Heart left ventricle (tissue), 16 donors: Measurements from ENCODE around the gene LYPLA2. TPM values are rescaled to one million over a fixed set of nuclear protein-coding genes. Genes with fewer than 3 reads are reported as not detected.

Experiments
- ATAC-seq, 4 donors: fragments of 200-7000 bp; cut with Tn5 transposase; one replicate each; pipeline ENCODE4 v1.9.1; 2020 to 2022; ENCODE audit warnings: moderate library complexity in 4 of 4, mild to moderate bottlenecking in 3 of 4, moderate number of reproducible peaks in 1 of 4
- DNase-seq, 5 donors: peaks; one replicate each; pipeline ENCODE4 v3.0.0-alpha.2; 2020
- H3K27ac ChIP-seq, 12 donors: fragments of 200-600 bp; sonication (generic) in 4 of 12; one replicate each; pipeline versions ENCODE4 v1.5.0 to v1.8.0; 2016 to 2022; ENCODE audit warnings: mild to moderate bottlenecking in 2 of 12
- H3K27me3 ChIP-seq, 9 donors: fragments of 200-600 bp; sonication (generic) in 2 of 9; one replicate each; pipeline versions ENCODE4 v1.5.1 to v1.8.0; 2016 to 2022; ENCODE audit warnings: mild to moderate bottlenecking in 3 of 9
- H3K36me3 ChIP-seq, 9 donors: fragments of 200-600 bp; sonication (generic) in 2 of 9; one replicate each; pipeline versions ENCODE4 v1.5.0 to v1.8.0; 2018 to 2022; ENCODE audit warnings: mild to moderate bottlenecking in 2 of 9
- H3K4me1 ChIP-seq, 12 donors: fragments of 200-600 bp; sonication (generic) in 4 of 12; one replicate each; pipeline versions ENCODE4 v1.5.0 to v1.8.0; 2016 to 2022; ENCODE audit warnings: mild to moderate bottlenecking in 3 of 12
- H3K4me3 ChIP-seq, 12 donors: fragments of 200-600 bp; sonication (generic) in 4 of 12; one replicate each; pipeline versions ENCODE4 v1.5.0 to v1.8.0; 2017 to 2022; ENCODE audit warnings: mild to moderate bottlenecking in 9 of 12, moderate library complexity in 4 of 12
- H3K9me3 ChIP-seq, 12 donors: fragments of 200-600 bp; sonication (generic) in 4 of 12; one replicate each; pipeline versions ENCODE4 v1.5.0 to v1.8.0; 2016 to 2022; ENCODE audit warnings: mild to moderate bottlenecking in 1 of 12
- CTCF ChIP-seq, 12 donors: fragments of 200-600 bp; sonication (generic) in 4 of 12; IDR thresholded peaks; one replicate each; pipeline versions ENCODE4 v1.5.0 to v1.8.0; 2018 to 2022; ENCODE audit warnings: antibody characterized with exemption in 12 of 12, mild to moderate bottlenecking in 5 of 12
- POLR2A ChIP-seq, 2 donors: fragments of 450-650 bp; IDR thresholded peaks; one replicate each; pipeline ENCODE4 v1.6.1; 2017; ENCODE audit warnings: antibody characterized with exemption in 2 of 2, mild to moderate bottlenecking in 2 of 2, moderate library complexity in 2 of 2
- WGBS, 4 donors: extraction: QIAGEN DNeasy Blood & Tissue Kit in 2 of 4; methylation state at CpG; one replicate each; pipeline versions ENCODE4 v1.1.5 to v1.1.7; 2013 to 2018; 5-methylcytosine and 5-hydroxymethylcytosine counted together
- intact Hi-C, 10 donors: fragments of 100-400 bp; cut with DNase I; formaldehyde crosslinking; loops; one replicate each; pipeline versions ENCODE4 v1.11.1 to v1.14.2; 2022
- polyA plus RNA-seq, 2 donors: library from polyadenylated mRNA; stranded (reverse); fragments of 200-250 nt; gene quantifications; one replicate each; pipeline ENCODE4 v1.2.3, GENCODE V29; 2013
- total RNA-seq, 9 donors: library from RNA; depleted of rRNA in 2 of 9; stranded (reverse); fragments of >200 nt in 2 of 9; fragmentation: NEBNext Ultra II Directional in 3 of 9; extraction: Animal tissue kit (Norgen Biotek cat#: 25700) in 3 of 9; gene quantifications; one replicate each; pipeline versions ENCODE4 v1.1.0 to v1.2.4, GENCODE V29; 2016 to 2023
- donor health status: ischemic (EF 13 %, LVEDD 7.1; RV severe dilation, severe dysfunction).
- donor health status: healthy with polysubstance abuse.
- donor health status: DM: no; HTN: yes; CAD: no.
- donor health status: DM: no; HTN: no; CAD: no.
- donor health status: ischemic (EF 25% LVEDD 6.9; RV normal size, moderate dysfunction).
- donor health status: ischemic (EF 25% LVEDD 5.7; RV mildly dilated, moderate dysfunction).
- donor health status: healthy.
- donor health status: DM: yes; HTN: yes; CAD: no.
- donor health status: ischemic (EF 35%, LVEDD 5.7; RV mildly dilated, moderate dysfunction).
- donor health status: nonischemic (EF 11% LVEDD 7.7; RV severe dilation, severe dysfunction).
- donor health status: DM: yes; HTN: yes; CAD: no.
- donor health status: PGD.
- donor health status: ischemic (EF 29% LVEDD 5.4; RV normal size, mild dysfunction).
- donor health status: nonischemic (EF 23%, LVEDD 6.1; RV moderate dilation, normal function).

LYPLA2 gene
- total and polyA plus RNA-seq, 11 donors = 22.2 to 63.3 (median 29.5) TPM

GRCh38 chr1:23843644-23844043, 52.7 kb downstream of the LYPLA2 start:
- Histone ChIP-seq H3K27me3 (no peaks in the 10 kb centered on the region), H3K4me3 (no peak overlapping the region), H3K36me3 (peaks cover 0 to 50% (median 38%) of the 10 kb centered on the region in 9 donors), H3K4me1 (peaks cover 0 to 6% (median 3%) of the 10 kb centered on the region in 12 donors), H3K9me3 (peaks cover 0 to 8% (median 0%) of the 10 kb centered on the region in 12 donors), H3K27ac (no peak overlapping the region)
- intact Hi-C loops = no loop called here
- no peak for ATAC-seq
- 88 to 96% (median 94%) methylated on average over 5 of the region's 5 CpGs for WGBS, 4 donors
- DNase-seq = no peak
- TF ChIP-seq POLR2A (IDR thresholded peaks at IDR 0.05) = no peak
- TF ChIP-seq CTCF (IDR thresholded peaks at IDR 0.05) = no peak

Other genes starting within 250 kb of the LYPLA2 start
- 100 to 1,000 TPM in 3 of 9 donors, 10 to 100 TPM in 6; 57.5 to 185 (median 91.0) TPM for gene ID3, start 231.6 kb upstream of the LYPLA2 start, total RNA-seq
- gene ID3, start 231.6 kb upstream of the LYPLA2 start, polyA plus RNA-seq = 100 to 1,000 TPM in 1 of 2 donors, 10 to 100 TPM in 1; 55.3 to 153 TPM
- 100 to 1,000 TPM; 341 to 789 (median 680) TPM for gene RPL11, start 99.3 kb upstream of the LYPLA2 start, total RNA-seq
- gene RPL11, start 99.3 kb upstream of the LYPLA2 start, polyA plus RNA-seq = 1,000 to 10,000 TPM; 1,580 to 2,009 TPM
- 10 to 100 TPM; 28.9 to 45.8 (median 34.3) TPM for gene ELOA, start 47.7 kb upstream of the LYPLA2 start, total RNA-seq
- gene ELOA, start 47.7 kb upstream of the LYPLA2 start, polyA plus RNA-seq = 10 to 100 TPM; 11.3 to 30.0 TPM
- gene PITHD1, start 12.7 kb upstream of the LYPLA2 start, total RNA-seq = 10 to 100 TPM; 34.8 to 59.2 (median 46.2) TPM
- 10 to 100 TPM; 31.8 to 86.4 TPM for gene PITHD1, start 12.7 kb upstream of the LYPLA2 start, polyA plus RNA-seq
- 10 to 100 TPM in 2 of 9 donors, 1 to 10 TPM in 7; 6.2 to 13.8 (median 8.9) TPM for gene GALE, start 9.6 kb downstream of the LYPLA2 start, total RNA-seq
- gene GALE, start 9.6 kb downstream of the LYPLA2 start, polyA plus RNA-seq = 10 to 100 TPM; 14.8 to 20.8 TPM
- 10 to 100 TPM; 22.0 to 44.3 (median 41.1) TPM for gene HMGCL, start 34.3 kb downstream of the LYPLA2 start, total RNA-seq
- 10 to 100 TPM; 24.3 to 27.8 TPM for gene HMGCL, start 34.3 kb downstream of the LYPLA2 start, polyA plus RNA-seq
- gene FUCA1, start 77.1 kb downstream of the LYPLA2 start, total RNA-seq = 10 to 100 TPM; 12.8 to 54.2 (median 16.1) TPM
- gene FUCA1, start 77.1 kb downstream of the LYPLA2 start, polyA plus RNA-seq = 10 to 100 TPM; 10.6 to 16.4 TPM
- under 1 TPM in 3 of 9 donors, not detected in 6; 0.07 to 0.13 (median 0.11) TPM for gene CNR2, start 122.2 kb downstream of the LYPLA2 start, total RNA-seq
- under 1 TPM in 1 of 2 donors, not detected in 1; 0.01 TPM for gene CNR2, start 122.2 kb downstream of the LYPLA2 start, polyA plus RNA-seq
- 100 to 1,000 TPM in 4 of 9 donors, 10 to 100 TPM in 5; 67.7 to 137 (median 80.5) TPM for gene PNRC2, start 168.7 kb downstream of the LYPLA2 start, total RNA-seq
- gene PNRC2, start 168.7 kb downstream of the LYPLA2 start, polyA plus RNA-seq = 10 to 100 TPM; 64.1 to 88.8 TPM
- 10 to 100 TPM; 34.3 to 60.9 (median 49.4) TPM for gene SRSF10, start 189.2 kb downstream of the LYPLA2 start, total RNA-seq
- gene SRSF10, start 189.2 kb downstream of the LYPLA2 start, polyA plus RNA-seq = 10 to 100 TPM; 41.1 to 47.1 TPM